Right forelimb (tissue), 1 donor: ENCODE data around the gene KRTAP1-5.
"Not testable (repeated sequence)": the region's sequence is repeated elsewhere in the genome, so short reads cannot be mapped to it uniquely, and the experiment has no call there.

Source experiments
- DNase-seq: peaks from one replicate; pipeline ENCODE4 v3.0.0-alpha.2; 2018

KRTAP1-5 gene

GRCh38 chr17:41026715-41027471, at the start of gene KRTAP1-5:
TSS of gene KRTAP1-5 (minus strand) at chr17:41027208. CDS start at chr17:41027155, 53 bp downstream.
- no peak for DNase-seq

DNA sequence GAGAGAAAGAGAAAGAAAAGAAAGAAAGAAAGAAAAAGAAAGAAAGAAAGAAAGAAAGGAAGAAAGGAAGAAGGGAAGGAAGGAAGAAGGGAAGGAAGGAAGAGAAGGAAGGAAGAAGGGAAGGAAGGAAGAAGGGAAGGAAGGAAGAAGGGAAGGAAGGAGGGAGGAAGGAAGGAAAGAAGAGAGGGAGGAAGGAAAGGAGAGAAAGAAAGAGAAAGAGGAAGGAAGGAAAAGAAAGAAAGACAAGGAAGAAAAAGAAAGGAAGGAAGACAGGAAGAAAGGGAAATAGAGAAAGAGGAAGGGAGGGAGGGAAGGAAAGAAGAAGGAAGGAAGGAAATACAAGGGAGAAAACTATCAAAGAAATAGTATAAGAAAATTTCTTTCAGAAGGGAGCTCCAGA, 49.8 kb upstream of the KRTAP1-5 start:
- DNase-seq: no peak

GRCh38 chr17:41073676-41074075, 46.7 kb upstream of the KRTAP1-5 start:
- DNase-seq: no peak

- no peak for DNase-seq
Observed at GRCh38 chr17:41071606-41072360, 44.8 kb upstream of the KRTAP1-5 start.

- DNase-seq: no peak
Observed at GRCh38 chr17:41069031-41069430, 42.0 kb upstream of the KRTAP1-5 start.

- DNase-seq: no peak
Observed at GRCh38 chr17:41067281-41067680, 40.3 kb upstream of the KRTAP1-5 start.

- no peak for DNase-seq
Observed at GRCh38 chr17:41065829-41066624, 39.0 kb upstream of the KRTAP1-5 start, which contains the start of gene KRTAP2-4. TSS of gene KRTAP2-4 (minus strand) at chr17:41065879. CDS start at chr17:41065845, 34 bp downstream.

DNA sequence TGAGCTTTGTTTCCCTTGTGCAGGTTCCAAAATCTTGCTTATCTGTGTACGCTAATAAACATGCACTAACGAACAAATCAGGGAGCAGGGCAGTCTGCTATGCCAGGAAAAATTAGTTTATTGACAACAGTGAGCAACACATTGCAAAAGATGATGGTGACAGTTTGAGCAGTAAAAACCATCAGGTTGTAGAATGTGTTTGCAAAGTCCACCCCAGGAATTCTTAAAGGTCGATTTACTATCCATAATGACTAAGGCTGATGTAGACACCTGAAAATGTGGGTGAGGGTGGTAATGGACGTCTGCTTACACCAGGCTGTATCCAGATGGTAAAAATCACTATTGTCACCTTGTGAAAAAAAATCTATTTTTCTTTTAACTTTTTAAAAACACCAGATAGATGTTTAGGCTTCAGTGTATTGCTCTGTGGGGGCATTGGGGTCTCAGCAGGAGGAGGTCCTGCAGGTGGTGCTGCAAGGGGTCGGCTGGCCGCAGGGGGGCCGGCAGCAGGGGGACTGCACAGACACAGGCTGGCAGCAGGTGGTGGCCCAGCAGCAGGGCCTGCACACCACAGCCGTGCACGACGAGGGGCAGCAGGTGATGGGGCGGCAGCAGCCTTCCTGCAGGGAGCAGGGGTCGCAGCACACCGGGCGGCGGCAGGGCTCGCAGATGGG, 38.1 kb upstream of the KRTAP1-5 start:
- DNase-seq: not testable (repeated sequence)

DNA sequence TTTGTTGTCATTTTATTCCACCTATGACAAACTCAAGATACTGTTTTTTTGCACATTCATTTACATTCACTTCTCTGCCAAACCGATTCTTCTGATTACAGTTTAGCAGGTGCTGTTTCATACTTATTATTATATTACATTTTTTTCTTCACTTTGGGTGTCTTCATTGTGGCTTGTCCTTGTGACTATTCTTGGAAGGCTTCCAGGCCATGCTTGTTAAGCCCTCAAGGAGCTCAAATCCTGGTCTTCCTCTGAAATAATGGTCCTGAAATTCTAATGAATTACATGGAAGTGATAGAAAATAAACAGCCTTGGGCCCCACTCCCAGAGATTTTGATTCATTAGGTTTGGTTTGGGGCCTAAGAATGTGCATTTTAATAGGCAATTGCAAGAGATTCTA, 37.3 kb upstream of the KRTAP1-5 start:
- no peak for DNase-seq

GRCh38 chr17:41063449-41063848, 36.4 kb upstream of the KRTAP1-5 start:
- DNase-seq: no peak

- no peak for DNase-seq
Observed at GRCh38 chr17:41061964-41062363, 35.0 kb upstream of the KRTAP1-5 start.

DNA sequence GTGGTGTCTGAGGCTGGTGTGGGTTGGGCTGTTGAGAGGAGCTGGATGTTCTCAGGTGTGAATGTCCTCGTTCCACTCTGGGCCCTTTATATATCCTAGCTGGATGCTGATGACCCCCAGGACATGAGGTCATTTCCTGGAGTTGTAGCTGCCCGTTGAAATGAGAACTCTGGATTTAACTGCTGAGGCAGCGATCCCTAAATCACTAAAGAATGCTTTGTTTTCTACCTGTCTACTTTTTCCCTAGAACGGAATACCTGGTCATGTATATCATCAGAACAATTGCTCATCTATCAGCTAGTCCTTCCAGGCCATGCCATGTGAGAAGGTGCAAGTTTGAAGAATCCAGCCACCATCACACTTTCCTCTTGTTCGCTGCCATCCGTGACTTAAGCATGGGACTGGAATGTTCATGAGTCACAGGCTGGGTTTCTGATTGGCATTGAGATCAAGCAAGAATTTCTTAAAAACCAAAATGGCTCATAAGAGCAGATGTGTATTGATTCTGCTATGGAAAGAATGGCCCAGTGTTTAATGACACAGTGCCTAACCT, 33.1 kb upstream of the KRTAP1-5 start, which contains the start of gene KRTAP2-3:
Gene KRTAP2-3, minus strand, starts transcription at position 63 of the 553 bp plus-strand sequence. CDS start 64 bp downstream, outside the sequence.
- DNase-seq: no peak

GRCh38 chr17:41059276-41060051, 32.5 kb upstream of the KRTAP1-5 start:
- not testable (repeated sequence) for DNase-seq

DNA sequence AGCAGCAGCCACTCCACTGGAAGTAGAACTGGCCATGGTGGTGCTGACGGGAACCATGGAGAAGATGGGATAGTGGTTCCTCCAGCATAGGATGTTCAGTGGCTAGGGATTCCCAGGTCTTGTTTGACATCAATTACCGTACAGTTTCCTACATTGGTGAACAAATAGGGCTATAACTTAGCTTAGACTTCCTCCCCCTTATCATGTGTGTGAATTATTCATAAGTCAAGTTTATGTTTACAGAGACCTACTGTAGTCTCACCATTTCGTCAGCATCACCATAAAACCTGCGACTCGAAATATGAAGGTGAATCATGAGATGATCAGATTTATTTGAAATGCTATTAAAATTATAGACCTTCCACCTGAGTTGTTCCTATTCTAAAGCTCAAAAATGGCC, 31.7 kb upstream of the KRTAP1-5 start:
- no peak for DNase-seq

GRCh38 chr17:41057547-41057946, 30.5 kb upstream of the KRTAP1-5 start:
- no peak for DNase-seq

DNA sequence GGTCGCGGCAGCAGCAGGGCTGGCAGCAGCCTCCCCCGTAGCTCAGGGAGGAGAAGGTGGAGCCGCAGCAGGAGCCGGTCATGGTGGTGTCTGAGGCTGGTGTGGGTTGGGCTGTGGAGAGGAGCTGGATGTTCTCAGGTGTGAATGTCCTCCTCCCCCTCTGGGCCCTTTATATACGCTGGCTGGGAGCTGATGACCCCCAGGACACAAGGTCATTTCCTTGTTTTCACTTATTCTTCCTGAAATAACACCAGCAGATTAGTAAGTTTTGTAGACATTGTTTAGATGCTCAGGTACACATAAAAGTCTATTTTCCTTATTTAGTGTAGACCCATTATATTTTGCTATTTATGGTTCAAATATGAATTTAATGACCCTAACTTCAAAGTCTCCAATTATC, 28.1 kb upstream of the KRTAP1-5 start, which contains the start of gene KRTAP2-2:
Gene KRTAP2-2, minus strand, starts transcription at position 101 of the 400 bp plus-strand sequence. Its CDS starts 19 bp downstream, at position 82.
- DNase-seq: not testable (repeated sequence)

- DNase-seq: not testable (repeated sequence)
Observed at GRCh38 chr17:41054556-41054955, 27.5 kb upstream of the KRTAP1-5 start.

- DNase-seq: no peak
Observed at GRCh38 chr17:41054025-41054424, 27.0 kb upstream of the KRTAP1-5 start.

GRCh38 chr17:41052566-41052965, 25.6 kb upstream of the KRTAP1-5 start:
- DNase-seq: no peak

DNA sequence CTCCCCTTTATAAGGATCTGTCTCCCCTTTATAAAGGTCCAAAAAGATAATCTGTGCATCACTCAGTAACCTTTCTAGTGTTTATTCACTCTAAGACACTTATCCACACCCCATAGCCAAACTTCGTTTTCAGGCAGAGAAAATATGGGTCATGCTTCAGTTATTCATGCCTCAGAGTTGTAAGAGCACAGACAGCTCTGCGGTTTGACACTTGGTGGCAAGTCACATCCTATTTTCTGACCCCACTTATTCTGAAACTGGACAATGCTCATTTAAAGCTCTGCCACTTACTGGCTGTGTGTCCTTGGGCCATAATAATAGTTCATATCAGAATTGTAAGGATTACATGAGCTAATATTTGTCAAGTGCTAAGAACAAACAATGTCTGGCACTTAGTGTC, 22.1 kb upstream of the KRTAP1-5 start:
- DNase-seq: no peak

DNA sequence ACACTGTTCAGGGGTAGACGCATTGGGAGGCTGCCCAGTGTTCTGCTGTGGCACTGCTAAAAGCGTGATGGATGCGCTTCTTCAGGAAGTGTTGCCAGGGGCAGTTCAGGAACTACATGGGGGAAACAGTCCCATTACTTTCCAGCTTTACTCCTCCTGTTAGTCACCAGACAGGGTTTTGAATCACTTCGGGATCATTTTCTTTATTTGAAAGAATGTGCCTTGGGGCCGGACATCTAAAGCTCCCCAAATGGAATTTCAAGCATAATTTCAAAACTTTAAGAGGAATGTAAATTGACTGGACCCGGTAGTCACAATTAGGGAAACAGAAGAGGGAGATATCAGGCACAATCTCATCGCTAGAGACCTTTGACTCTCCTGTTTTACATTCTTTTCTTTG, 21.4 kb upstream of the KRTAP1-5 start:
- DNase-seq: no peak
